Calu3 (cell line): ENCODE results near the gene PRTG. TPM values are rescaled to one million over a fixed set of nuclear protein-coding genes. Genes with fewer than 3 reads are reported as not detected.
"Not testable (repeated sequence)": the region's sequence is repeated elsewhere in the genome, so short reads cannot be mapped to it uniquely, and the experiment has no call there.

Experiments used
- BruUV-seq: library from RNA; stranded (reverse); fragments of 400-500 nt; replicated peaks from 2 replicates; lab custom pipeline; 2021; lab: Mats Ljungman, UMichigan
- CTCF ChIA-PET: fragments of 300-600 bp; sonication (Branson Sonifier 250); formaldehyde crosslinking; loops from one replicate; lab custom pipeline; 2022; ENCODE audit warnings: antibody characterized with exemption; lab: Charles Lee
- DNase-seq: peaks from one replicate; pipeline ENCODE4 v3.0.0; 2022
- H3K27ac Mint-ChIP-seq: one replicate; pipeline ENCODE4 v1.8.0; 2022; ENCODE audit warnings: mixed read lengths; ENCODE audit not compliant: unreplicated experiment
- H3K27me3 Mint-ChIP-seq: one replicate; pipeline ENCODE4 v1.8.0; 2022; ENCODE audit warnings: mixed read lengths; ENCODE audit not compliant: unreplicated experiment
- H3K36me3 Mint-ChIP-seq: one replicate; pipeline ENCODE4 v1.8.0; 2022; ENCODE audit warnings: mild to moderate bottlenecking, moderate library complexity, mixed read lengths; ENCODE audit not compliant: insufficient read depth, unreplicated experiment
- H3K4me1 Mint-ChIP-seq: one replicate; pipeline ENCODE4 v1.8.0; 2022; ENCODE audit warnings: mild to moderate bottlenecking, low read depth, mixed read lengths; ENCODE audit not compliant: unreplicated experiment
- H3K4me3 Mint-ChIP-seq: one replicate; pipeline ENCODE4 v1.8.0; 2022; ENCODE audit warnings: mild to moderate bottlenecking, low read depth, moderate library complexity, mixed read lengths; ENCODE audit not compliant: unreplicated experiment
- H3K9me3 Mint-ChIP-seq: one replicate; pipeline ENCODE4 v1.8.0; 2022; ENCODE audit warnings: low read depth, mixed read lengths; ENCODE audit not compliant: unreplicated experiment
- intact Hi-C: fragments of 100-400 bp; cut with micrococcal nuclease; formaldehyde crosslinking; loops from one replicate; pipeline ENCODE4 v1.10.0; 2022; ENCODE audit not compliant: unreplicated experiment
- total RNA-seq: library from RNA; stranded (reverse); gene quantifications from 2 replicates; pipeline ENCODE4 v1.2.3, GENCODE V29; 2022
- TF ChIP-seq, protein P1 (sequence below): fragments of 200-600 bp; IDR thresholded peaks from one replicate; pipeline ENCODE4 v1.8.0; 2022; ENCODE audit warnings: antibody characterized with exemption; ENCODE audit not compliant: unreplicated experiment

The PRTG gene
- total RNA-seq, 1 experiment from 2014 or later = 12.0 TPM

DNA sequence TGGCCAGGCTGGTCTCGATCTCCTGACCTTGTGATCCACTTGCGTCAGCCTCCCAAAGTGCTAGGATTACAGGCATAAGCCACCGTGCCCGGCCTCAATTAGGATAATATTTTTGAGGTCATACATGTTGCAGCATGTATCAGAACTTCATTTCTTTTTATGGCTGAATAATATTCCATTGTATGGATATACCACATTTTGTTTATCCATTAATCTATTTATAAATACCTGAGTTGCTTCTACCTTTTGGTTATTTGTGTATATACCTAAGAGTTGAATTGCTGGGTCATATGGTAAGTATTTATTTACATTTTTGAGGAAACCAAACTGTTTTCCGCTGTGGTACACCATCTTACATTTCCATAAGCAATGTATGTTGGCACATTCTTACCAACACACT lies 136.7 kb downstream of the PRTG start:
- CTCF ChIA-PET = no interaction called here
- Mint-ChIP-seq H3K27me3 (no peaks in the 10 kb centered on the region), H3K4me3 (no peak overlapping the region), H3K27ac (no peak overlapping the region), H3K36me3 (no peaks in the 10 kb centered on the region), H3K9me3 (no peaks in the 10 kb centered on the region), H3K4me1 (no peaks in the 10 kb centered on the region)
- no TSS peak for BruUV-seq
- intact Hi-C loops = no loop called here
- no peak for DNase-seq
- TF ChIP-seq, protein P1, sequence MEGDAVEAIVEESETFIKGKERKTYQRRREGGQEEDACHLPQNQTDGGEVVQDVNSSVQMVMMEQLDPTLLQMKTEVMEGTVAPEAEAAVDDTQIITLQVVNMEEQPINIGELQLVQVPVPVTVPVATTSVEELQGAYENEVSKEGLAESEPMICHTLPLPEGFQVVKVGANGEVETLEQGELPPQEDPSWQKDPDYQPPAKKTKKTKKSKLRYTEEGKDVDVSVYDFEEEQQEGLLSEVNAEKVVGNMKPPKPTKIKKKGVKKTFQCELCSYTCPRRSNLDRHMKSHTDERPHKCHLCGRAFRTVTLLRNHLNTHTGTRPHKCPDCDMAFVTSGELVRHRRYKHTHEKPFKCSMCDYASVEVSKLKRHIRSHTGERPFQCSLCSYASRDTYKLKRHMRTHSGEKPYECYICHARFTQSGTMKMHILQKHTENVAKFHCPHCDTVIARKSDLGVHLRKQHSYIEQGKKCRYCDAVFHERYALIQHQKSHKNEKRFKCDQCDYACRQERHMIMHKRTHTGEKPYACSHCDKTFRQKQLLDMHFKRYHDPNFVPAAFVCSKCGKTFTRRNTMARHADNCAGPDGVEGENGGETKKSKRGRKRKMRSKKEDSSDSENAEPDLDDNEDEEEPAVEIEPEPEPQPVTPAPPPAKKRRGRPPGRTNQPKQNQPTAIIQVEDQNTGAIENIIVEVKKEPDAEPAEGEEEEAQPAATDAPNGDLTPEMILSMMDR = no peak

DNA sequence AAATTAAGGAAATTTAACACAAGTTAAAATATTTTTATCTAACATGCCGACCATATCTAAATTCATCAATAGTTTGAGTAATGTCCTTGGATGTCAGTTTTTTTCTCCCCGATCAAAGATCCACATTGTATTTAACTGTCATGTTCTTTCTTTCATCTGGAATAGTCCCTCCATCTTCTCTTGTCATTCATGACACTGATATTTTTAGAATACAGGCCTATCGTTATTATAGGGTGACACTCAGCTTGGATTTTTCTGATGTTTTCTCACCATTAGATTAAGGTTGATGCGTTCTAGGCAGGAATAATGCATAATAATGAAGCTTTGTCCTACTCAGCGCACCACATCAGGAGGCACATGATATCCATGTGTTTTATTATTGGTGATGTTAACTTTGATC lies 141.6 kb downstream of the PRTG start:
- BruUV-seq = no TSS peak
- CTCF ChIA-PET = interaction anchor here (1.0 kb wide), 1 partner anchor 26 kb away, joined by 3 read pairs; no protein-coding TSS in a partner anchor
- no peak for DNase-seq
- intact Hi-C loops = no loop called here
- H3K9me3 Mint-ChIP-seq = no peaks in the 10 kb centered on the region
- H3K36me3 Mint-ChIP-seq = no peaks in the 10 kb centered on the region
- H3K27ac Mint-ChIP-seq = no peak overlapping the region
- TF ChIP-seq, protein P1 = no peak
- H3K27me3 Mint-ChIP-seq = no peaks in the 10 kb centered on the region
- no peak overlapping the region for H3K4me3 Mint-ChIP-seq
- H3K4me1 Mint-ChIP-seq = no peaks in the 10 kb centered on the region

DNA sequence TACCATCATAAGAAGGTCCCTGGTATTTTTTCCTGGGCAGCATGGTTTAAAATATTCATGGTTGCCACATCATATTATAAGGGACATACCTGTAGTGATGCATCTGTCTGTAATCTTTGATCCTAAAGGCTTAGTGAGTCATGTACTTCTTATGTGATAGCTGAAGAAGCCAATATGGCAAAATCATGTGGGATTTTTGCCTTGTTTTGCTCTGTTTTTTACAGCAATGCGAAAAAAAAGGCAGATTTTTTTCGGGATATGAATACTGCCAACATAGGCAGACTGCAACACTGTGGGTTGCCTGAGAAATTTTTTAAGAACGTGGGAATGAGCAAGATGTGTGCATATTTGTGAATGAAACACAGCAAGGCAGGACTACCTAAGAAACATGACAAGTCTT lies 143.5 kb downstream of the PRTG start:
- CTCF ChIA-PET = no interaction called here
- intact Hi-C loops = no loop called here
- TF ChIP-seq, protein P1 = no peak
- BruUV-seq = no TSS peak
- Mint-ChIP-seq H3K27me3 (no peaks in the 10 kb centered on the region), H3K4me1 (no peaks in the 10 kb centered on the region), H3K4me3 (no peak overlapping the region), H3K9me3 (no peaks in the 10 kb centered on the region), H3K36me3 (no peaks in the 10 kb centered on the region), H3K27ac (no peak overlapping the region)
- DNase-seq = no peak

DNA sequence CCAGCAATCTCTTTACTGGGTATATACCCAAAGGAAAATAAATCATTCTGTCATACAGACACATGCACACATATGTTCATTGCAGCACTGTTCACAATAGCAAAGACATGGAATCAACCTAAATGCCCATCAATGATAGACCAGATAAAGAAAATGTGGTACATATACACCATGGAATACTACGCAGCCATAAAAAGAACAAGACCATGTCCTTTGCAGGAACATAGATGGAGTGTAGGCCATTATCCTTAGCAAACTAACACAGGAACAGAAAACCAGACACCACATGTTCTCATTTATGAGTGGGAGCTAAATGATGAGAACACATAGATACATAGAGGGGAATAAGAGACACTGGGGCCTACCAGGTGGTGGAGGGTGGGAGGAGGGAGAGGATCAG lies 149.9 kb downstream of the PRTG start:
- BruUV-seq, CTCF ChIA-PET, H3K27ac Mint-ChIP-seq, H3K4me3 Mint-ChIP-seq, DNase-seq, H3K9me3 Mint-ChIP-seq, H3K4me1 Mint-ChIP-seq, H3K27me3 Mint-ChIP-seq, intact Hi-C loops, H3K36me3 Mint-ChIP-seq: not testable (repeated sequence)

DNA sequence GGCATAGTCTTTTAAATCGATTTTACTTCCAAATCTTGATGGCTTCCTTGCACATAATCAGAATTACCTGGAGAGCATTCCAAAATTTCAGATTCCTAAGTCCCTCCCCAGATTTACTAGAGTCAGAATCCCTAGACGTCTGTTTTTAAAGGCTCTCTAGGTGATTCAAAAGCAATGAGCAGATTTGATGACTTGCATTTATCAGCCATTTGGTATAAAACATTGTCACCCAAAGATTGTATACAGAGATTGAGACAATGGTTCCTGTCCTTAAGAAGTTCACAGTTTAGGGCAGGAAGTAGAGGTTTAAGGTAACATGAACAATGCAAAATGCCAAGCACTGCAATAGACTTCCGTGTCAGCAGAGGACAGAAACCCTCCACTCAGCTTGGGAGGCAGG lies 152.2 kb downstream of the PRTG start:
- intact Hi-C loops = no loop called here
- no peaks in the 10 kb centered on the region for H3K9me3 Mint-ChIP-seq
- no peak overlapping the region for H3K27ac Mint-ChIP-seq
- CTCF ChIA-PET = no interaction called here
- DNase-seq = no peak
- no peaks in the 10 kb centered on the region for H3K27me3 Mint-ChIP-seq
- H3K4me3 Mint-ChIP-seq = no peak overlapping the region
- H3K36me3 Mint-ChIP-seq = peaks cover 11% of the 10 kb centered on the region
- TF ChIP-seq, protein P1 = no peak
- no peaks in the 10 kb centered on the region for H3K4me1 Mint-ChIP-seq
- no TSS peak for BruUV-seq
